Pancreas (tissue), 10 donors: ENCODE measurements around the gene GSTT4. TPM values are rescaled to one million over a fixed set of nuclear protein-coding genes. Genes with fewer than 3 reads are reported as not detected.

Source experiments
- ATAC-seq, 4 donors: fragments of 200-7000 bp; cut with Tn5 transposase; one replicate each; pipeline versions ENCODE4 v1.8.0 to v1.9.1; 2020; ENCODE audit warnings: mild to moderate bottlenecking in 4 of 4, moderate library complexity in 4 of 4
- DNase-seq, 6 donors: peaks; one replicate each; pipeline ENCODE4 v3.0.0-alpha.2; 2020
- FAIRE-seq: peaks from 2 replicates; lab custom pipeline; 2012; peaks lifted over from hg19 to GRCh38; lab: Jason Lieb, UNC
- H3K27ac ChIP-seq, 4 donors: fragments of 200-600 bp; sonication (generic); 1 replicate in 3 of 4; 2 replicates in 1 of 4; pipeline versions ENCODE4 v1.5.0 to v1.8.0; 2020
- H3K27me3 ChIP-seq, 4 donors: fragments of 200-600 bp; one replicate each; pipeline ENCODE4 v1.8.0; 2021
- H3K36me3 ChIP-seq, 3 donors: fragments of 200-600 bp; sonication (generic) in 1 of 3; one replicate each; pipeline versions ENCODE4 v1.5.0 to v1.8.0; 2020 to 2021
- H3K4me1 ChIP-seq, 3 donors: fragments of 200-600 bp; one replicate each; pipeline ENCODE4 v1.8.0; 2021
- H3K4me3 ChIP-seq, 4 donors: fragments of 200-600 bp; sonication (generic) in 2 of 4; one replicate each; pipeline versions ENCODE4 v1.5.0 to v1.8.0; 2020 to 2021
- H3K9me3 ChIP-seq, 4 donors: fragments of 200-600 bp; one replicate each; pipeline ENCODE4 v1.8.0; 2021
- CTCF ChIP-seq, 4 donors: fragments of 200-600 bp; sonication (generic) in 3 of 4; IDR thresholded peaks; one replicate each; pipeline versions ENCODE4 v1.5.0 to v1.8.0; 2021; ENCODE audit warnings: antibody characterized with exemption in 4 of 4
- WGBS, 2 donors: extraction: QIAGEN DNeasy Blood & Tissue Kit; methylation state at CpG; one replicate each; pipeline ENCODE4 v1.1.7; 2013; 5-methylcytosine and 5-hydroxymethylcytosine counted together
- intact Hi-C, 3 donors: fragments of 100-400 bp; cut with DNase I; formaldehyde crosslinking; loops; one replicate each; pipeline versions ENCODE4 v1.11.1 to v1.14.2; 2022
- polyA plus RNA-seq, 2 donors: library from polyadenylated mRNA; stranded (reverse); fragments of 200-250 nt; gene quantifications; one replicate each; pipeline ENCODE4 v1.2.3, GENCODE V29; 2013
- total RNA-seq, 6 donors: library from RNA; stranded (reverse); fragmentation: NEBNext Ultra II Directional in 4 of 6; extraction: Animal tissue kit (Norgen Biotek cat#: 25700) in 4 of 6; gene quantifications; one replicate each; pipeline versions ENCODE4 v1.2.1 to v1.2.4, GENCODE V29; 2021 to 2023
- donor health status: healthy with polysubstance abuse.
- donor health status: DM: no; HTN: no; CAD: no; lungs with moderate emphysema.
- donor health status: DM: no; HTN: no; CAD: no.
- donor health status: control.
- donor health status: control.
- donor health status: Bipolar disorder and iron deficiency.
- donor health status: DM: yes; HTN: yes; CAD: no.
- donor health status: DM: no; HTN: no; CAD: no.
- donor health status: DM: no; HTN: no; CAD: no.
- donor health status: DM: yes; HTN: yes; CAD: no.

Gene GSTT4
- total and polyA plus RNA-seq, 8 donors = not detected

GRCh38 chr22:24030186-24030702 lies 25.0 kb upstream of the GSTT4 start:
- no peak for TF ChIP-seq CTCF (IDR thresholded peaks at IDR 0.05)
- no peak for DNase-seq
- Histone ChIP-seq H3K27ac (no peak overlapping the region), H3K4me1 (no peaks in the 10 kb centered on the region), H3K4me3 (no peak overlapping the region), H3K36me3 (no peaks in the 10 kb centered on the region), H3K9me3 (no peaks in the 10 kb centered on the region), H3K27me3 (no peaks in the 10 kb centered on the region)
- intact Hi-C loops = no loop called here
- no peak for FAIRE-seq
- no peak for ATAC-seq

- Histone ChIP-seq H3K27ac (no peak overlapping the region), H3K27me3 (no peaks in the 10 kb centered on the region), H3K36me3 (no peaks in the 10 kb centered on the region), H3K4me3 (no peak overlapping the region), H3K4me1 (no peaks in the 10 kb centered on the region), H3K9me3 (no peaks in the 10 kb centered on the region)
- no peak for DNase-seq
- no peak for ATAC-seq
- FAIRE-seq = no peak
- no peak for TF ChIP-seq CTCF (IDR thresholded peaks at IDR 0.05)
- intact Hi-C loops = no loop called here
- WGBS, 2 donors = 92 to 97% methylated on average over 3 of the region's 3 CpGs
Observed at GRCh38 chr22:24029304-24029703, 24.1 kb upstream of the GSTT4 start.

DNA sequence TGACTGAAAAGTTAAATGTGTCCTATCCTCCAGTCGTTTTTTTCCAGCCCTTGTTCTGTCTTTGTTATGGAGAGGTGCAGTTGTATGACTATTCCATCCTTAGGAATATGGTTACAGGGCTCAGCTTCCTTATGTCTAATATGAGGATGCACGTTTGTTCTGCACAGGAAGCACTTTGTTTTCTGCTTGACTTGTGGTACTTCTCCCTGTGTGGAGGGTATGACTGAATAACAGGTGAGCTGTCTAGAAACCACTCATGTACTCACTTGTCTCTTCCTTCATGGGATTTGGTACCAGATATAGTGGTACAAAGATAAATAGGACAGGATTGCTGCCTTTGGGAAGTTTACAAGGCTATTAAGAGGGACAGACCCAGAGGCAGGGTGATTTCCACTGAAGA lies 23.3 kb upstream of the GSTT4 start:
- Histone ChIP-seq H3K27ac (no peak overlapping the region), H3K9me3 (no peaks in the 10 kb centered on the region), H3K4me3 (no peak overlapping the region), H3K4me1 (no peaks in the 10 kb centered on the region), H3K27me3 (no peaks in the 10 kb centered on the region), H3K36me3 (no peaks in the 10 kb centered on the region)
- intact Hi-C loops = no loop called here
- no peak for TF ChIP-seq CTCF (IDR thresholded peaks at IDR 0.05)
- DNase-seq (no peak), FAIRE-seq (no peak), ATAC-seq (peak in 2 of 4 donors; percentile 25 to 38)
- 19 to 39% methylated on average over 2 of the region's 2 CpGs for WGBS, 2 donors

GRCh38 chr22:24027991-24028390 lies 22.7 kb upstream of the GSTT4 start:
- Histone ChIP-seq H3K4me3 (no peak overlapping the region), H3K27me3 (no peaks in the 10 kb centered on the region), H3K36me3 (no peaks in the 10 kb centered on the region), H3K9me3 (no peaks in the 10 kb centered on the region), H3K27ac (no peak overlapping the region), H3K4me1 (no peaks in the 10 kb centered on the region)
- DNase-seq (no peak), FAIRE-seq (no peak), ATAC-seq (no peak)
- 63 to 68% methylated on average over 2 of the region's 2 CpGs for WGBS, 2 donors
- TF ChIP-seq CTCF (IDR thresholded peaks at IDR 0.05) = no peak
- intact Hi-C loops = no loop called here

DNA sequence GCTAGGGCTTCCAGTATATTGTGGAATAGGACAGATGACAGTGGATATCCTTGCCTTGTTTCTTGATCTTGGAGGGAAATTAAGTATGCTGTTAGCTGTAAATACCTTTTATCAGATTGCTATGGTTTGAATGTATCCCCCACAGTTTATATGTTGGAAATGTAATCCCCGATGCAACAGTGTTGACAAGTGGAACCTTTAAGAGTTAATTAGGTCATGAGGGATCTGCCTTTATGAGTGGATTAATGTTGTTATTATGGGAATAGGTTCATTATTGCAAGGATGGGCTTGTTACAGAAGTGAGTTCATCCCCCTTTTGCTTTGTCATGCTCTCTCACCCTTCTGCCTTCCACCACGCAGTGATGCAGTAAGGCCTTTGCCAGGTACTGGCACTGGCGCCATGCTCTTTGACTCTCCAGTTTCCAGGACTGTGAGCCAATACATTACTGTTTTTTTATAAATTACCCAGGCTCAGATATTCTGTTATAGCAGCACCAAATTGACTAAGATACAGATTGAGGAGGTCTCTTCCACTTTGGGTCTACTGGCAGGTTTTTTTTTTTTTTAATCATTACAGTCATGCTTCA lies 22.2 kb upstream of the GSTT4 start:
- no peak for TF ChIP-seq CTCF (IDR thresholded peaks at IDR 0.05)
- Histone ChIP-seq H3K9me3 (no peaks in the 10 kb centered on the region), H3K36me3 (no peaks in the 10 kb centered on the region), H3K27me3 (no peaks in the 10 kb centered on the region), H3K4me1 (no peaks in the 10 kb centered on the region), H3K4me3 (no peak overlapping the region), H3K27ac (no peak overlapping the region)
- WGBS, 2 donors = 77 to 79% methylated on average over 3 of the region's 3 CpGs
- intact Hi-C loops = no loop called here
- ATAC-seq (peak in 3 of 4 donors; percentile 27 to 63 (median 35)), DNase-seq (no peak), FAIRE-seq (no peak)
